ENCODE measurements around the gene PLEKHA5. TPM values are rescaled to one million over a fixed set of nuclear protein-coding genes. Genes with fewer than 3 reads are reported as not detected.

Gene PLEKHA5
- total RNA-seq, 5 donors from 2014 or later (not counting 1 experiment from before 2014, with no cell fraction given): 0.96 to 11.0 (median 4.9) TPM

GRCh38 chr12:19423166-19423930 is 293.8 kb downstream of the PLEKHA5 start:
- no peak for DNase-seq
- CTCF ChIA-PET: interaction anchor here (0.5 to 0.6 kb wide), 2 partner anchors 40 to 156 kb away, joined by 3 to 5 read pairs; no protein-coding TSS in a partner anchor
- Mint-ChIP-seq H3K36me3 (no peaks in the 10 kb centered on the region), H3K4me3 (no peak overlapping the region), H3K9me3 (peaks cover 0 to 3% (median 3%) of the 10 kb centered on the region in 3 donors), H3K27me3 (no peaks in the 10 kb centered on the region), H3K4me1 (peaks cover 5 to 10% (median 9%) of the 10 kb centered on the region in 3 donors), H3K27ac (no peak overlapping the region)
- no peak overlapping the region for H3K27ac ChIP-seq (ENCODE audit: low read length)
- no peak for ATAC-seq (replicated peaks in 1 of 4)
- POLR2A ChIA-PET: no interaction called here
- 100% methylated on average over 3 of the region's 12 CpGs for WGBS (ENCODE audit: insufficient coverage)
- H3K27me3 ChIP-seq (replicated peaks in 1 of 2; ENCODE audit: control insufficient read depth in 2 of 2, extremely low read depth in 1 of 2, insufficient read depth in 2 of 2, low read length in 1 of 2): peaks cover 0 to 5% of the 10 kb centered on the region in 2 experiments
- H3K36me3 ChIP-seq (ENCODE audit: control insufficient read depth in 2 of 2, extremely low read depth in 1 of 2, insufficient read depth in 1 of 2, low read length in 1 of 2): no peaks in the 10 kb centered on the region
- H3K9me3 ChIP-seq: no peaks in the 10 kb centered on the region
- no peak overlapping the region for H3K4me3 ChIP-seq (ENCODE audit: control insufficient read depth in 1 of 2, extremely low read depth in 1 of 2, low read length in 1 of 2)
- H3K4me1 ChIP-seq (ENCODE audit: control insufficient read depth in 1 of 2, extremely low read depth in 1 of 2, insufficient read depth in 2 of 2, low read length in 2 of 2): peaks cover 3% of the 10 kb centered on the region in 2 experiments
